ENCODE results near the gene DUOX1.

The DUOX1 gene

DNA sequence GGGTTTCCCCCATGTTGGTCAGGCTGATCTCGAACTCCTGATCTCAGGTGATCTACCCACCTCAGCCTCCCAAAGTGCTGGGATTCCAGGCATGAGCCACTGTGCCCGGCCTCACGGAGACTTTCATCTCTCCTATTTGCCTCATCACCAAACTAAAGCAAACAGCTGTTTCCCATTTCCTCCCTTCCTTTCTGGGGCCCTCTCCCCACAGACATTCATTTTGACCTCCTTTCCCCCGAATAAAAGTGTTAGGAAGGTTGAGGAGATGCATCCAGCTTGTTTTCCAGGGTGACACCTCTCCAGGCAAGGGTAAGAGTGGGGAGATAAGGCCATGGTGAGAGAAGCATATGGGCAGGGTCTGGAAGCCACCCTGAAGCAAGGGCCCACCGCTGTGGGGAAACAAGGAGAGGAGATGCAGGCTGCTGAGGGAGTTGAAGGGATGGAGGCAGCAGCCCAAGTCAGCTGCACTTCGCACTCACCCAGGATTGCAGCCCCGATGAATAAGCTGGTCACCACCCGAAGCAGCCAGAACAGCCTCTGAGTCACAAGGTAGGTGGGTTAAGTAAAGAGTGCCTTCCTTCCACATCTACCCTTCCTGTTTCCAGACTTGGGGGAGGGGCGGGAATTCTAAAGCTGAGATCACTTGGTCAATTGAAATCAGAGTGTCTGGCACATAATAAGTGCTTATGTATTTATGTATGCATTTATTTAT, 7.9 kb upstream of the DUOX1 start:
- TF ChIP-seq, protein P1, sequence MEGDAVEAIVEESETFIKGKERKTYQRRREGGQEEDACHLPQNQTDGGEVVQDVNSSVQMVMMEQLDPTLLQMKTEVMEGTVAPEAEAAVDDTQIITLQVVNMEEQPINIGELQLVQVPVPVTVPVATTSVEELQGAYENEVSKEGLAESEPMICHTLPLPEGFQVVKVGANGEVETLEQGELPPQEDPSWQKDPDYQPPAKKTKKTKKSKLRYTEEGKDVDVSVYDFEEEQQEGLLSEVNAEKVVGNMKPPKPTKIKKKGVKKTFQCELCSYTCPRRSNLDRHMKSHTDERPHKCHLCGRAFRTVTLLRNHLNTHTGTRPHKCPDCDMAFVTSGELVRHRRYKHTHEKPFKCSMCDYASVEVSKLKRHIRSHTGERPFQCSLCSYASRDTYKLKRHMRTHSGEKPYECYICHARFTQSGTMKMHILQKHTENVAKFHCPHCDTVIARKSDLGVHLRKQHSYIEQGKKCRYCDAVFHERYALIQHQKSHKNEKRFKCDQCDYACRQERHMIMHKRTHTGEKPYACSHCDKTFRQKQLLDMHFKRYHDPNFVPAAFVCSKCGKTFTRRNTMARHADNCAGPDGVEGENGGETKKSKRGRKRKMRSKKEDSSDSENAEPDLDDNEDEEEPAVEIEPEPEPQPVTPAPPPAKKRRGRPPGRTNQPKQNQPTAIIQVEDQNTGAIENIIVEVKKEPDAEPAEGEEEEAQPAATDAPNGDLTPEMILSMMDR (IDR thresholded peaks at IDR 0.05; ENCODE audit: low read depth, low read length) = no peak
- in situ Hi-C loops (cut with HindIII; ENCODE audit: low sequenced_read_pairs) = no loop called here
- DNase-seq (ENCODE audit: low read depth, low spot score) = peak; percentile 73
- no peak overlapping the region for H3K4me3 ChIP-seq (ENCODE audit: low read depth, low read length)

DNA sequence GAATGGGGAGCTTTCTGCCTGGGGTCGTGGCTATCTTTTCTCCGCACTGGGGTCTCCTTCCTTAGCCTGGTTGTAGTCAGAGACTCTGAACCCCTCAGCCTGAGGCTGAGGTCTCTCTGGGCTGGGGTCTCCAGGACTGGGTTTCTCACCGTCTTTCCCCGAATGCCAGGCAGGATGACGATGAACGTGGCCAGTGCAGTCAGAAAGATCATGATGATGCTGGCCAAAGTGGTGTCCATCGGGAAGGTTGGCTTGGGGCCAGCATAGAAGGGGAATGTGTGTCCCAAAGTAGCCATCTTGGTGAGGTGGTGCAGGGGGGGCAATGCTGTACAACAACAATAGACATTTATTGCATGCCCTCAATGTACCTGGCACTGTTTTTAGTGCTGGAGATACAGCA, 7.1 kb upstream of the DUOX1 start:
- no peak for DNase-seq (ENCODE audit: low read depth, low spot score)
- TF ChIP-seq, protein P1 (IDR thresholded peaks at IDR 0.05; ENCODE audit: low read depth, low read length) = no peak
- no peak overlapping the region for H3K4me3 ChIP-seq (ENCODE audit: low read depth, low read length)
- in situ Hi-C loops (cut with HindIII; ENCODE audit: low sequenced_read_pairs) = no loop called here

DNA sequence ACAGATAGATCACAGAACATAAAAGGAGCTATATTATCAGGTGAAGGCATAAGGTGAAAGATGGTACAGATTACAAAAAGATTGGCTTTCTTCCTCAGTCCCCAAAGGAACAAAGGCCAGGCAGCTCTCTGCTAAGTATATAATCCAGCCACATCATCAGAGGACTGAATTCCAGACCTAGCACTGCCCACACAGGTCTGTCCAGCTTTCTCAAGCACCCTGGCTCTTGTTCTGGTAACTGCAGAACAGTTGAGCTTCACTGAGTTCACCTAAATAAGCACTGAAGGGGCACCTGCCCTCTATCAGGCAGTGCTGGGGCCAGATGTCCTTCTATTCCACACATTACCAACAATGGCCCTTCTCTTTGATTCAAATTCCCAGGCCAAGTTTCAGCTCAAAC, 6.4 kb upstream of the DUOX1 start:
- TF ChIP-seq, protein P1 (IDR thresholded peaks at IDR 0.05; ENCODE audit: low read depth, low read length) = no peak
- in situ Hi-C loops (cut with HindIII; ENCODE audit: low sequenced_read_pairs) = no loop called here
- no peak for DNase-seq (ENCODE audit: low read depth, low spot score)
- H3K4me3 ChIP-seq (ENCODE audit: low read depth, low read length) = no peak overlapping the region

DNA sequence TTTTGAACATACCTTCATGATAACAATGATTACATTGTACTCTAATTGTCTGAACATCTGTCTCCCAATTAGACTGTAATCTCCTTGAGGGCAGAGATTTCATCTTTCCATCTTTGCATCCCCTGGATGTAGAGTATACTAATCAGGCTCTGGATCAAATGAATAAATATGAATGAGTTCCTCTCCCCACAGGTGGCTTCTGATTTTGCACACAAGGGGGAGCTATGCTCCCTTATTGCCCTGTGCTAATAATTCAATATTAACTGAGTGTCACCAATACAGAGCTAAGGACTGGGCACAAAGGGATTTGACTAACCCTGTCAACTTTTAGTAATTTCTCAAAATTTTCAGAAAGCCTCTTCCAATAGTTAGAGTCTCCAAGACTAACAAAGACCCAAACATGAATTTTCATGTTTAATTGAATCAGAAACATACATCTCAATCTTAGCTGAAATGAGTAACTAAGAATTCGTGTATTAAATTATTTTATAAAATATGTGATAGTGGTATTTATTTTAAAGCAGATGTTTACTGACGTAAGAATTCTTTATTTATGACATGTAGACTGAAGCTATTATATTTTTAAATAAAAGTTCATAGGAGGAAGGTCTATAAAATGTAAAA, 3.1 kb upstream of the DUOX1 start:
- in situ Hi-C loops (cut with HindIII; ENCODE audit: low sequenced_read_pairs) = no loop called here
- TF ChIP-seq, protein P1 (IDR thresholded peaks at IDR 0.05; ENCODE audit: low read depth, low read length) = peak; percentile 64
- no peak overlapping the region for H3K4me3 ChIP-seq (ENCODE audit: low read depth, low read length)
- DNase-seq (ENCODE audit: low read depth, low spot score) = no peak

DNA sequence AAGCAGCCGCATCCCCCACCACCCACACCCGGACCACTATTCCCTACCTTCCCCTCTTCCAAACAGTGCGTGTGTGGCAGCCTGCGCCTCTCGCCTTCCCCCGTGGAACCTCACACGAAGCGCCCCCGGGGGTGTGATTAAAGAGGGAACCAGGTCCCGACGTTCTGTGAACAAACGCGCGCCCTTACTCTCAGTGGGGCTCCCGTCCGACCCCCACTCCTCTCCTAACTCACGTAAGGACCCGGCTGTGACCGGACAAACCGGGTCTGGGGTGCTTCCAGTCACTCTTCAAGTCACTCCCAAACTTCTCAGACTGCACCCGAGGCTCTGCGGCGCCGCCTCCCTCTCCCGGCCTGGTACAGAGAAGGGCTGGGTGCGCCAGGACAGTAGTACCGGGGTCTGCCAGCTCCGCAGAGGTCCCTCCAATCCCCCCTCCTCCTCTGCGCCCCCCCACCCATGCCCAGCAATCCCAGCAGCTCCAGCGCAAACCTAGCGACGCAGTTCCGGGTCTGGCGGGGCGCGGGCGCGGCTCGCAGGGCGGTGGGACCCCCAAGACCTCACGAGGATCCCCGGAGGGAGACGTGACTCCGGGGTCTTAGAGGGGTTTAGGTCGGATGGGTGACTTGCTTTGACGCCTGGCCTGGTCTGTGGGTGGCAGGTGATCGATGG, 689 bp upstream of the DUOX1 start:
- no peak overlapping the region for H3K4me3 ChIP-seq (ENCODE audit: low read depth, low read length)
- in situ Hi-C loops (cut with HindIII; ENCODE audit: low sequenced_read_pairs) = no loop called here
- no peak for DNase-seq (ENCODE audit: low read depth, low spot score)
- TF ChIP-seq, protein P1 (IDR thresholded peaks at IDR 0.05; ENCODE audit: low read depth, low read length) = no peak

DNA sequence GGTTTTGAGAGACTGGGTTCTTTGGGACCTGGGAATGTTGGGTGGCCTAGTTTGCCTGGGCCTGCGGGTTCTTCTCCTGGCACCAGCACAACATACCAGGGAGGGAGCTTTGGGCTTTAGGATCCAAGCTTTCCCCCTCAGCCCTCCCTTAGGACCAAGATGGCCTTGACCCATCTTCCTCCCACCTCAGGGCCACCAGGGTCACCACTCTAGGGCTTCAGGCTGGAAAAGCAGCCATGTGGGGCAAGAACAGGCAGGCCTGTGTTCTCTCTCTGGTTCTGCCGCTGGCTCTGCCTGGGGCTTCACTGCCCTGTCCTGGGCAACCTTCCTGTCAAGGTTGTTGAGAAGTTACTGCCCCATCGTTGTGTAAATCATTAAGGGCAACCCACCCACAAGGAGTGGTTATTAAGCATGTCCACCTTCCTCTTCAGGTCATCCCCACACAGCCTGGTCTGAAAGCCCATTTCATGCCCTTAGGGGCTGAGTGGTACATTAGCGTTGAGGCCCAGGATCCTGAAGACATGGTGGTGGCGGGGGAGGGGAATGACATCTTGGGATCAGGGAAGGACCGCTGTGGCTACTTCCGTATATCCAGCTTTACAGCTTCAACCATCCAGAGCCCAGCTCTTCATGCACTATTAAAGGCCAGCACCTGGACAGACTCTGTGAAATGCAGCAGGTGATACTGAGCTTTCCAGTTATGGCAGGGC, 652 bp downstream of the DUOX1 start:
- H3K4me3 ChIP-seq (ENCODE audit: low read depth, low read length) = no peak overlapping the region
- TF ChIP-seq, protein P1 (IDR thresholded peaks at IDR 0.05; ENCODE audit: low read depth, low read length) = no peak
- no peak for DNase-seq (ENCODE audit: low read depth, low spot score)
- in situ Hi-C loops (cut with HindIII; ENCODE audit: low sequenced_read_pairs) = no loop called here

Data from astrocyte of the spinal cord (primary cell).